ENCODE measurements around the gene FIGN.

DNA sequence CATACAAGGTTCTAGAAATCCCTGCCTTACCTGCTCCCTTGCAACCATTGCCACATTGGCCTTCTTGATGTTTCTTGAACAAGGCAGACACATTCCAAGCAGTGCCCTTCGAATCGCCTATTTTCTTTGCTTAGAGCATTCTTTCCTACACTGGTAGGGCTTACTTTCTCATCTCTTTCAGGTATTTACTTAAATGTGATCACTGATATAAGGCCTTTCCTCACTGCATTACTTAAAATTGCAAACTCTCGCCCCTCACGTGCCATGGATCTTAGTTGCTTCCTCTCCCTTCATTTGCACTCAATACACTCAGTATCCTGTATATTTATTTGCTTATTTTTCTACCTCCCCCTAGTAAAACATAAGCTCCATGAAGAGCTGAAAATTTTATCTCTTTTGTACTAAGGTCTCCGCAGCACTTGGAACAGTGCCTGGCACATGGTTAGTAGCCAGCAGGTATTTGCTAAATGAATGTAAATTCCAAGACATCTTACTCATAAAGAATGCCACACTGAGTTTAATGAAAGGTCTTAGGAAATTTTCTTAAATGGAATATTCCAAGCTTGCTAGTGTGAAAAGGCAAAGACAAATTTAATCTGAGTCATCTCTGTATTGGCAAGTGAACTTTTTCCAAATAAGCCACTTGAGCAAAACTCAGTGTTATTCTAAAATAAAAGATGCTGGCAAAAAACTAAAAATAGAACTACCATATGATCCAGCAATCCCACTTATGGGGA lies 42.4 kb upstream of the FIGN start:
- TF ChIP-seq, protein P1, sequence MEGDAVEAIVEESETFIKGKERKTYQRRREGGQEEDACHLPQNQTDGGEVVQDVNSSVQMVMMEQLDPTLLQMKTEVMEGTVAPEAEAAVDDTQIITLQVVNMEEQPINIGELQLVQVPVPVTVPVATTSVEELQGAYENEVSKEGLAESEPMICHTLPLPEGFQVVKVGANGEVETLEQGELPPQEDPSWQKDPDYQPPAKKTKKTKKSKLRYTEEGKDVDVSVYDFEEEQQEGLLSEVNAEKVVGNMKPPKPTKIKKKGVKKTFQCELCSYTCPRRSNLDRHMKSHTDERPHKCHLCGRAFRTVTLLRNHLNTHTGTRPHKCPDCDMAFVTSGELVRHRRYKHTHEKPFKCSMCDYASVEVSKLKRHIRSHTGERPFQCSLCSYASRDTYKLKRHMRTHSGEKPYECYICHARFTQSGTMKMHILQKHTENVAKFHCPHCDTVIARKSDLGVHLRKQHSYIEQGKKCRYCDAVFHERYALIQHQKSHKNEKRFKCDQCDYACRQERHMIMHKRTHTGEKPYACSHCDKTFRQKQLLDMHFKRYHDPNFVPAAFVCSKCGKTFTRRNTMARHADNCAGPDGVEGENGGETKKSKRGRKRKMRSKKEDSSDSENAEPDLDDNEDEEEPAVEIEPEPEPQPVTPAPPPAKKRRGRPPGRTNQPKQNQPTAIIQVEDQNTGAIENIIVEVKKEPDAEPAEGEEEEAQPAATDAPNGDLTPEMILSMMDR (IDR thresholded peaks at IDR 0.05 in 2 of 3, conservative IDR thresholded peaks at IDR 0.05 in 1 of 3; ENCODE audit: borderline replicate concordance in 1 of 3, insufficient read depth in 1 of 3, low read depth in 2 of 3, low read length in 2 of 3), result no peak
- TF ChIP-seq POLR2A (IDR thresholded peaks at IDR 0.05; ENCODE audit: borderline replicate concordance, extremely low read depth, insufficient read depth, insufficient read length) (no peak), JUND (IDR thresholded peaks at IDR 0.05) (peak; percentile 54), POLR2AphosphoS5 (IDR thresholded peaks at IDR 0.05; ENCODE audit: low read depth, low read length) (no peak), ZNF274 (IDR thresholded peaks at IDR 0.05; ENCODE audit: low read depth, low read length) (no peak), CEBPB (IDR thresholded peaks at IDR 0.05; ENCODE audit: low read depth) (peak; percentile 68), TCF7L2 (IDR thresholded peaks at IDR 0.05; ENCODE audit: borderline replicate concordance, extremely low read depth, insufficient read depth, insufficient read length) (peak; percentile 69), RAD21 (IDR thresholded peaks at IDR 0.05; ENCODE audit: low read depth) (no peak)
- TF ChIP-seq, protein P2, sequence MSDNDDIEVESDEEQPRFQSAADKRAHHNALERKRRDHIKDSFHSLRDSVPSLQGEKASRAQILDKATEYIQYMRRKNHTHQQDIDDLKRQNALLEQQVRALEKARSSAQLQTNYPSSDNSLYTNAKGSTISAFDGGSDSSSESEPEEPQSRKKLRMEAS (IDR thresholded peaks at IDR 0.05), result peak; percentile 60

All from HCT116 (cell line).